Adrenal gland (tissue), 5 donors: ENCODE data around the gene PPIA.

Experiments used
- POLR2A ChIP-seq, 2 donors: fragments of 450-650 bp; IDR thresholded peaks; one replicate each; pipeline ENCODE4 v1.6.1; 2017; ENCODE audit warnings: antibody characterized with exemption in 2 of 2, mild to moderate bottlenecking in 2 of 2, moderate library complexity in 1 of 2
- TF ChIP-seq, protein P1 (sequence below), 6 experiments: fragments of 450-650 bp in 4 of 6; fragments of 200-600 bp in 2 of 6; sonication (generic) in 1 of 6; IDR thresholded peaks; 1 replicate in 5 of 6; 2 replicates in 1 of 6; pipeline versions ENCODE4 v1.5.1 to v1.8.0; 2016 to 2021; ENCODE audit warnings: antibody characterized with exemption in 6 of 6, mild to moderate bottlenecking in 2 of 6, moderate library complexity in 1 of 6
- donor health status: DM: no; HTN: no; CAD: no.

GRCh38 chr7:44838751-44839150, 42.3 kb downstream of the PPIA start:
- TF ChIP-seq, protein P1, sequence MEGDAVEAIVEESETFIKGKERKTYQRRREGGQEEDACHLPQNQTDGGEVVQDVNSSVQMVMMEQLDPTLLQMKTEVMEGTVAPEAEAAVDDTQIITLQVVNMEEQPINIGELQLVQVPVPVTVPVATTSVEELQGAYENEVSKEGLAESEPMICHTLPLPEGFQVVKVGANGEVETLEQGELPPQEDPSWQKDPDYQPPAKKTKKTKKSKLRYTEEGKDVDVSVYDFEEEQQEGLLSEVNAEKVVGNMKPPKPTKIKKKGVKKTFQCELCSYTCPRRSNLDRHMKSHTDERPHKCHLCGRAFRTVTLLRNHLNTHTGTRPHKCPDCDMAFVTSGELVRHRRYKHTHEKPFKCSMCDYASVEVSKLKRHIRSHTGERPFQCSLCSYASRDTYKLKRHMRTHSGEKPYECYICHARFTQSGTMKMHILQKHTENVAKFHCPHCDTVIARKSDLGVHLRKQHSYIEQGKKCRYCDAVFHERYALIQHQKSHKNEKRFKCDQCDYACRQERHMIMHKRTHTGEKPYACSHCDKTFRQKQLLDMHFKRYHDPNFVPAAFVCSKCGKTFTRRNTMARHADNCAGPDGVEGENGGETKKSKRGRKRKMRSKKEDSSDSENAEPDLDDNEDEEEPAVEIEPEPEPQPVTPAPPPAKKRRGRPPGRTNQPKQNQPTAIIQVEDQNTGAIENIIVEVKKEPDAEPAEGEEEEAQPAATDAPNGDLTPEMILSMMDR (IDR thresholded peaks at IDR 0.05) = no peak
- no peak for TF ChIP-seq POLR2A (IDR thresholded peaks at IDR 0.05)
